ENCODE measurements around the gene FLT3LG. TPM values are rescaled to one million over a fixed set of nuclear protein-coding genes. Genes with fewer than 3 reads are reported as not detected.

FLT3LG gene
- total and polyA plus RNA-seq, 2 experiments from 2014 or later, result 0.49 to 1.8 TPM

DNA sequence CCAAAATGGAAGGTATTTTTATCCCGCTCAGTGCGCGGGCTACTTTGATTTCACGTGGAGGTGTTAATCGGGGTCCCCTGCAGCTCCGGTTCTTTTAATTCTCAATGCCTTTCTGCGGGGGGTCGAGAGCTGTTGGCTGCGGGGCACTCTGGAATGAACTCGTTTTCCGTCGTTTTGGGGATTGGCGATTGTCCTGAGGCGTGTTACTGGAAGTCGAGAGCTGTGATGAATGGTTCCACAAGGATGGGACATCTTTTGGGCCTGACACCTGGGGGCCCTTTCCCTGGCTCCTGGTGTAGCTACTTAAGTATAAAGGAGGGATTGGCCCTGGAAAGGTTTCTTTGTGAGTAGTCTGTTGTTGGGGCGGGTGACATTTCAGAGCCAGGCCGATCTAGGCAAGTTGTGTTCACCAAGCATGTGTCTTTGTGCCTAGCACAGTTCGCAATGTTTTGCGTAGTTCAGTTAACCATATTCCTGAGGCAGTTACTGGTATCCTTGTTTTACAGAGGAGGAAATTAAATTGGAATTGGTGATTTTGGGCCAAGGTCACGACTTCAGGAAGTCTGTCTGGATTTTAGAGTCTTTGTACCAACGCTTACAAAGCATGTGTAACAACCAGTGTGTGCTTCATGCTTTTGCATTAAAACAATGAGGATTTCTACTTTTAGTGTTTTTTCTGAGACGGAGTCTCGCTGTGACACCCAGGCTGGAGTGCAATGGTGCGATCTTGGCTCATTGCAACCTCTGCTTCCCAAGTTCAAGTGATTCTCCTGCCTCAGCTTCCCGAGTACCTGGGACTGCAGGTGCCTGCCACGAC is 14.2 kb downstream of the FLT3LG start:
- peaks cover 60% of the 10 kb centered on the region for H3K36me3 Mint-ChIP-seq (ENCODE audit: low read depth)
- no peak for DNase-seq (ENCODE audit: low spot score)
- H3K4me1 Mint-ChIP-seq, result peaks cover 13% of the 10 kb centered on the region; the same call in 2 of the 3 replicates
- no peak overlapping the region for H2AFZ ChIP-seq
- peaks cover 31% of the 10 kb centered on the region for H3K79me2 ChIP-seq (replicated peaks; ENCODE audit: insufficient read depth)
- no peak for TF ChIP-seq ZNF331 (CRISPR knock-in tag; IDR thresholded peaks at IDR 0.05; ENCODE audit: low read depth)
- no peak for TF ChIP-seq EZH2 (IDR thresholded peaks at IDR 0.05; ENCODE audit: low read depth, unreplicated experiment)
- TF ChIP-seq EZH2phosphoT487 (IDR thresholded peaks at IDR 0.05; ENCODE audit: unreplicated experiment), result no peak
- TF ChIP-seq, protein P1, sequence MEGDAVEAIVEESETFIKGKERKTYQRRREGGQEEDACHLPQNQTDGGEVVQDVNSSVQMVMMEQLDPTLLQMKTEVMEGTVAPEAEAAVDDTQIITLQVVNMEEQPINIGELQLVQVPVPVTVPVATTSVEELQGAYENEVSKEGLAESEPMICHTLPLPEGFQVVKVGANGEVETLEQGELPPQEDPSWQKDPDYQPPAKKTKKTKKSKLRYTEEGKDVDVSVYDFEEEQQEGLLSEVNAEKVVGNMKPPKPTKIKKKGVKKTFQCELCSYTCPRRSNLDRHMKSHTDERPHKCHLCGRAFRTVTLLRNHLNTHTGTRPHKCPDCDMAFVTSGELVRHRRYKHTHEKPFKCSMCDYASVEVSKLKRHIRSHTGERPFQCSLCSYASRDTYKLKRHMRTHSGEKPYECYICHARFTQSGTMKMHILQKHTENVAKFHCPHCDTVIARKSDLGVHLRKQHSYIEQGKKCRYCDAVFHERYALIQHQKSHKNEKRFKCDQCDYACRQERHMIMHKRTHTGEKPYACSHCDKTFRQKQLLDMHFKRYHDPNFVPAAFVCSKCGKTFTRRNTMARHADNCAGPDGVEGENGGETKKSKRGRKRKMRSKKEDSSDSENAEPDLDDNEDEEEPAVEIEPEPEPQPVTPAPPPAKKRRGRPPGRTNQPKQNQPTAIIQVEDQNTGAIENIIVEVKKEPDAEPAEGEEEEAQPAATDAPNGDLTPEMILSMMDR (conservative IDR thresholded peaks at IDR 0.05; ENCODE audit: low read depth in 2 of 2), result no peak
- TF ChIP-seq, protein P2, sequence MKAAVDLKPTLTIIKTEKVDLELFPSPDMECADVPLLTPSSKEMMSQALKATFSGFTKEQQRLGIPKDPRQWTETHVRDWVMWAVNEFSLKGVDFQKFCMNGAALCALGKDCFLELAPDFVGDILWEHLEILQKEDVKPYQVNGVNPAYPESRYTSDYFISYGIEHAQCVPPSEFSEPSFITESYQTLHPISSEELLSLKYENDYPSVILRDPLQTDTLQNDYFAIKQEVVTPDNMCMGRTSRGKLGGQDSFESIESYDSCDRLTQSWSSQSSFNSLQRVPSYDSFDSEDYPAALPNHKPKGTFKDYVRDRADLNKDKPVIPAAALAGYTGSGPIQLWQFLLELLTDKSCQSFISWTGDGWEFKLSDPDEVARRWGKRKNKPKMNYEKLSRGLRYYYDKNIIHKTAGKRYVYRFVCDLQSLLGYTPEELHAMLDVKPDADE (IDR thresholded peaks at IDR 0.05), result no peak
- TF ChIP-seq NANOG (IDR thresholded peaks at IDR 0.05; ENCODE audit: borderline replicate concordance), result no peak
- TF ChIP-seq, protein P3, sequence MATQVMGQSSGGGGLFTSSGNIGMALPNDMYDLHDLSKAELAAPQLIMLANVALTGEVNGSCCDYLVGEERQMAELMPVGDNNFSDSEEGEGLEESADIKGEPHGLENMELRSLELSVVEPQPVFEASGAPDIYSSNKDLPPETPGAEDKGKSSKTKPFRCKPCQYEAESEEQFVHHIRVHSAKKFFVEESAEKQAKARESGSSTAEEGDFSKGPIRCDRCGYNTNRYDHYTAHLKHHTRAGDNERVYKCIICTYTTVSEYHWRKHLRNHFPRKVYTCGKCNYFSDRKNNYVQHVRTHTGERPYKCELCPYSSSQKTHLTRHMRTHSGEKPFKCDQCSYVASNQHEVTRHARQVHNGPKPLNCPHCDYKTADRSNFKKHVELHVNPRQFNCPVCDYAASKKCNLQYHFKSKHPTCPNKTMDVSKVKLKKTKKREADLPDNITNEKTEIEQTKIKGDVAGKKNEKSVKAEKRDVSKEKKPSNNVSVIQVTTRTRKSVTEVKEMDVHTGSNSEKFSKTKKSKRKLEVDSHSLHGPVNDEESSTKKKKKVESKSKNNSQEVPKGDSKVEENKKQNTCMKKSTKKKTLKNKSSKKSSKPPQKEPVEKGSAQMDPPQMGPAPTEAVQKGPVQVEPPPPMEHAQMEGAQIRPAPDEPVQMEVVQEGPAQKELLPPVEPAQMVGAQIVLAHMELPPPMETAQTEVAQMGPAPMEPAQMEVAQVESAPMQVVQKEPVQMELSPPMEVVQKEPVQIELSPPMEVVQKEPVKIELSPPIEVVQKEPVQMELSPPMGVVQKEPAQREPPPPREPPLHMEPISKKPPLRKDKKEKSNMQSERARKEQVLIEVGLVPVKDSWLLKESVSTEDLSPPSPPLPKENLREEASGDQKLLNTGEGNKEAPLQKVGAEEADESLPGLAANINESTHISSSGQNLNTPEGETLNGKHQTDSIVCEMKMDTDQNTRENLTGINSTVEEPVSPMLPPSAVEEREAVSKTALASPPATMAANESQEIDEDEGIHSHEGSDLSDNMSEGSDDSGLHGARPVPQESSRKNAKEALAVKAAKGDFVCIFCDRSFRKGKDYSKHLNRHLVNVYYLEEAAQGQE (IDR thresholded peaks at IDR 0.05; ENCODE audit: unreplicated experiment), result no peak
- TF ChIP-seq CREB1 (CRISPR knock-in tag; IDR thresholded peaks at IDR 0.05; ENCODE audit: low read depth), result no peak
- TF ChIP-seq, protein P4, sequence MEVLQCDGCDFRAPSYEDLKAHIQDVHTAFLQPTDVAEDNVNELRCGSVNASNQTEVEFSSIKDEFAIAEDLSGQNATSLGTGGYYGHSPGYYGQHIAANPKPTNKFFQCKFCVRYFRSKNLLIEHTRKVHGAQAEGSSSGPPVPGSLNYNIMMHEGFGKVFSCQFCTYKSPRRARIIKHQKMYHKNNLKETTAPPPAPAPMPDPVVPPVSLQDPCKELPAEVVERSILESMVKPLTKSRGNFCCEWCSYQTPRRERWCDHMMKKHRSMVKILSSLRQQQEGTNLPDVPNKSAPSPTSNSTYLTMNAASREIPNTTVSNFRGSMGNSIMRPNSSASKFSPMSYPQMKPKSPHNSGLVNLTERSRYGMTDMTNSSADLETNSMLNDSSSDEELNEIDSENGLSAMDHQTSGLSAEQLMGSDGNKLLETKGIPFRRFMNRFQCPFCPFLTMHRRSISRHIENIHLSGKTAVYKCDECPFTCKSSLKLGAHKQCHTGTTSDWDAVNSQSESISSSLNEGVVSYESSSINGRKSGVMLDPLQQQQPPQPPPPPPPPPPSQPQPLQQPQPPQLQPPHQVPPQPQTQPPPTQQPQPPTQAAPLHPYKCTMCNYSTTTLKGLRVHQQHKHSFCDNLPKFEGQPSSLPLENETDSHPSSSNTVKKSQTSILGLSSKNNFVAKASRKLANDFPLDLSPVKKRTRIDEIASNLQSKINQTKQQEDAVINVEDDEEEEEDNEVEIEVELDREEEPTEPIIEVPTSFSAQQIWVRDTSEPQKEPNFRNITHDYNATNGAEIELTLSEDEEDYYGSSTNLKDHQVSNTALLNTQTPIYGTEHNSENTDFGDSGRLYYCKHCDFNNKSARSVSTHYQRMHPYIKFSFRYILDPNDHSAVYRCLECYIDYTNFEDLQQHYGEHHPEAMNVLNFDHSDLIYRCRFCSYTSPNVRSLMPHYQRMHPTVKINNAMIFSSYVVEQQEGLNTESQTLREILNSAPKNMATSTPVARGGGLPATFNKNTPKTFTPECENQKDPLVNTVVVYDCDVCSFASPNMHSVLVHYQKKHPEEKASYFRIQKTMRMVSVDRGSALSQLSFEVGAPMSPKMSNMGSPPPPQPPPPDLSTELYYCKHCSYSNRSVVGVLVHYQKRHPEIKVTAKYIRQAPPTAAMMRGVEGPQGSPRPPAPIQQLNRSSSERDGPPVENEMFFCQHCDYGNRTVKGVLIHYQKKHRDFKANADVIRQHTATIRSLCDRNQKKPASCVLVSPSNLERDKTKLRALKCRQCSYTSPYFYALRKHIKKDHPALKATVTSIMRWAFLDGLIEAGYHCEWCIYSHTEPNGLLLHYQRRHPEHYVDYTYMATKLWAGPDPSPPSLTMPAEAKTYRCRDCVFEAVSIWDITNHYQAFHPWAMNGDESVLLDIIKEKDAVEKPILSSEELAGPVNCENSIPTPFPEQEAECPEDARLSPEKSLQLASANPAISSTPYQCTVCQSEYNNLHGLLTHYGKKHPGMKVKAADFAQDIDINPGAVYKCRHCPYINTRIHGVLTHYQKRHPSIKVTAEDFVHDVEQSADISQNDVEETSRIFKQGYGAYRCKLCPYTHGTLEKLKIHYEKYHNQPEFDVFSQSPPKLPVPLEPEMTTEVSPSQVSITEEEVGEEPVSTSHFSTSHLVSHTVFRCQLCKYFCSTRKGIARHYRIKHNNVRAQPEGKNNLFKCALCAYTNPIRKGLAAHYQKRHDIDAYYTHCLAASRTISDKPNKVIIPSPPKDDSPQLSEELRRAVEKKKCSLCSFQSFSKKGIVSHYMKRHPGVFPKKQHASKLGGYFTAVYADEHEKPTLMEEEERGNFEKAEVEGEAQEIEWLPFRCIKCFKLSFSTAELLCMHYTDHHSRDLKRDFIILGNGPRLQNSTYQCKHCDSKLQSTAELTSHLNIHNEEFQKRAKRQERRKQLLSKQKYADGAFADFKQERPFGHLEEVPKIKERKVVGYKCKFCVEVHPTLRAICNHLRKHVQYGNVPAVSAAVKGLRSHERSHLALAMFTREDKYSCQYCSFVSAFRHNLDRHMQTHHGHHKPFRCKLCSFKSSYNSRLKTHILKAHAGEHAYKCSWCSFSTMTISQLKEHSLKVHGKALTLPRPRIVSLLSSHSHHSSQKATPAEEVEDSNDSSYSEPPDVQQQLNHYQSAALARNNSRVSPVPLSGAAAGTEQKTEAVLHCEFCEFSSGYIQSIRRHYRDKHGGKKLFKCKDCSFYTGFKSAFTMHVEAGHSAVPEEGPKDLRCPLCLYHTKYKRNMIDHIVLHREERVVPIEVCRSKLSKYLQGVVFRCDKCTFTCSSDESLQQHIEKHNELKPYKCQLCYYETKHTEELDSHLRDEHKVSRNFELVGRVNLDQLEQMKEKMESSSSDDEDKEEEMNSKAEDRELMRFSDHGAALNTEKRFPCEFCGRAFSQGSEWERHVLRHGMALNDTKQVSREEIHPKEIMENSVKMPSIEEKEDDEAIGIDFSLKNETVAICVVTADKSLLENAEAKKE (CRISPR knock-in tag; IDR thresholded peaks at IDR 0.05), result no peak
- TF ChIP-seq JUNB (IDR thresholded peaks at IDR 0.05; ENCODE audit: unreplicated experiment), result no peak
- no peak for TF ChIP-seq STAT1 (IDR thresholded peaks at IDR 0.05; ENCODE audit: unreplicated experiment)
- TF ChIP-seq POLR2AphosphoS5 (IDR thresholded peaks at IDR 0.05; ENCODE audit: low read depth), result no peak
- TF ChIP-seq ZNF114 (CRISPR knock-in tag; IDR thresholded peaks at IDR 0.05), result no peak
- H4K20me1 ChIP-seq (replicated peaks; ENCODE audit: insufficient read depth), result peaks cover 23% of the 10 kb centered on the region
- H3K27ac ChIP-seq (ENCODE audit: low read depth), result peak overlapping the region; percentile 100
- H3K27ac Mint-ChIP-seq, result peak overlapping the region; percentile 99
- peaks cover 18% of the 10 kb centered on the region for H3K9me3 Mint-ChIP-seq
- H3K9me2 ChIP-seq (ENCODE audit: insufficient read depth), result no peaks in the 10 kb centered on the region
- peaks cover 10% of the 10 kb centered on the region; the same call in 1 of the 2 replicates for H3K4me1 ChIP-seq (ENCODE audit: insufficient read depth)
- H3K4me3 ChIP-seq, result peak overlapping the region; percentile 95
- H3K36me3 ChIP-seq (ENCODE audit: insufficient read depth), result peaks cover 40% of the 10 kb centered on the region
- H3F3A ChIP-seq (replicated peaks; ENCODE audit: low read depth), result peaks cover 59% of the 10 kb centered on the region
- H3K4me2 ChIP-seq, result peak overlapping the region; percentile 96
- H3K4me3 Mint-ChIP-seq, result peak overlapping the region; percentile 98
- peak; percentile 3; the same call in 2 of the 3 replicates for ATAC-seq
- no peaks in the 10 kb centered on the region for H3K27me3 ChIP-seq (ENCODE audit: insufficient read depth)
- H3K27me3 Mint-ChIP-seq (ENCODE audit: insufficient read depth, low read depth, poor library complexity), result peaks cover 59% of the 10 kb centered on the region
